ENCODE measurements around the gene NBAS.
"Not testable (repeated sequence)": the region's sequence is repeated elsewhere in the genome, so short reads cannot be mapped to it uniquely, and the experiment has no call there.

Gene NBAS

DNA sequence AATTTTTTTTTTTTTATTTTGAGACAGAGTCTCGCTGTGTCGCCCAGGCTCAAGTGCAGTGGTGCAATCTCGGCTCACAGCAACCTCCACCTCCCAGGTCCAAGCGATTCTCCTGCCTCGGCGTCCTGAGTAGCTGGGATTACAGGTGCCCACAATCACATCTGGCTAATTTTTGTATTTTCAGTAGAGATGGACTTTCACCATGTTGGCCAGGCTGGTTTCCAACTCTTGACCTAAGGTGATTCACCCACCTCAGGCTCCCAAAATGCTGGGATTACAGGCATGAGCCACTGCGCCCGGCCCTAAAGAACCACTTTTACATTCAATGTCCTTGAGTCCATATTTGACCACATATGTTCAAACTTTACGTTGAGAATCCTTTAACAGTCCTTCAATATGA, 156.6 kb downstream of the NBAS start:
- not testable (repeated sequence) for DNase-seq

DNA sequence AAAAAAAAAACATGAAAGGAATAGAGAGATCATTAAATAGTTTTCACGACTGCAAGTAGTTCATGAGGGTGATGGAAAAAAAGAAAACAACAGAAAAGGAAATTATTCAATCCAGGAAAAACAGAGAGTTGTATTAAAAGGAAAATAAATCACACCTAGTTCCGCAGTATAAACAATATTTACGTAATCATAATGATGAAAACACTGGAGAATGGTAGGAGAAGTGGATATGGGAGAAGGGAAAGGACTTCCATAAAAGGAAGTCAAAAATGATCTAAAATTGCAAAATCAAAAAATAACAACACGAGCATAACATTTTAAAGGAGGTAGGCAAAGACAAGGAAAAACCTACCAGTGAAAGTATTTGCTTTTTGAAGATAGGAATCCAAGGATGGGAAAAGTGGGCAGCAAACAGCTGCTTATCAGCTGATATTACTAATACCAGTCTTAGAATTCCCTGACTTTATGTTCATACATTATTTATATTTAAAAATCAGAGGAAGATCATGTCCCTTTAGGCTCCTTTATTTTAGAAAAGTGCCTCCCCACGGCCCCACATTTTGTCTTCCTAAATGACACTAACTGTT, 160.8 kb downstream of the NBAS start:
- DNase-seq: no peak

DNA sequence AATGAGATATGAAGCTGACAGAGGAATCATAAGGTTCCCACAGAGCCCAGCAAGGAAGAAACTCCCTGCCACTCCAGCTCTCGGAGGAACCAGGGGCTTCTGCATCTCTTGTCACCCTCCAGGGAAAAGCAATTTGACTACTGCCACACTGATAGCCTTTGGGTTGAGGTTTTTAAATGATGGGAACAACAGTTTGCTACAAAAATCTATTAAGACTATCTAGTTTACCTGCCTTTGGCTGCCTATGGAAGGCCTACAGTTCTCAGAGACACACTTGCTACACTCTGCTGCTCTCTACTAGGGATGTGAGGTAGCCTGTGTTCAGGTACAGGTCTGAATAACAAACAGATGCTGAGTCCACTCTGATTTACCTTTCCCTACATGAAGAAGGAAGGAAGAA, 161.9 kb downstream of the NBAS start:
- no peak for DNase-seq

DNA sequence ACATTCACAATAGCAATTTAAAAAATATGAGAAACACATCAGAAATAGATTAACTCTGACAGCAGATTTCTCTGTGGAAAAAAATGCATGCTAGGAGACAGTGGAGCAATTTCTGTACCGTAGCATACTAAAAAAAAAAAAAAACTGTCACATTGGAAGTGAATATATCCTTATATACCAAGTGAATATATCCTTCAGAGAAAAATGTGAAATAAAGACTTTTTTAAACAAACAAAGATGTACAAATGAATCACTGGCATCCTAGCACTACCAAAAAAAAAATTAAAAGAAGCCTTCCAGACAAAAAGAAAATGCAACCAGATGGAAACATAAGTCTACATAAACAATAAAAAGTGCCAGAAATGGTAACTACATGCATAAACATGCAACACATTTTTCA, 169.4 kb downstream of the NBAS start:
- DNase-seq: no peak

DNA sequence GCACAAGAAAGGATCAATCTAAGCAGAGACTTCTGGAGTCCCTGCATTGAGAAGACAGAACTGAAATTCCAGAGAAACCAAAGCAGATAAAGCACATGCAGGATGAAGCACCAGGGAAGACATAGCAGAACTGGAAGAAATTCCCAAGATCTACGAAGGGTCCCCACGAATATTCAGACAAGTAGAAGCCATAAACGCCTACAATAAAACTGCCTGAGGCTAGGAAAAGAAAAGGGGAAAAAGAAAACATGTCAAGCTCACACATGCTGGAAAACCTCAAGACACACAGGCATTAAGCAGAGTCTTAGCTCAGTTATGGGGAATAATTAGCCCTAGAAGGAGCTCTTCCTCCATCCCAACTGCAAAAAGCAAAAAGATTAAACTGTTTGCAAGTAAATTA, 171.2 kb downstream of the NBAS start:
- no peak for DNase-seq

DNA sequence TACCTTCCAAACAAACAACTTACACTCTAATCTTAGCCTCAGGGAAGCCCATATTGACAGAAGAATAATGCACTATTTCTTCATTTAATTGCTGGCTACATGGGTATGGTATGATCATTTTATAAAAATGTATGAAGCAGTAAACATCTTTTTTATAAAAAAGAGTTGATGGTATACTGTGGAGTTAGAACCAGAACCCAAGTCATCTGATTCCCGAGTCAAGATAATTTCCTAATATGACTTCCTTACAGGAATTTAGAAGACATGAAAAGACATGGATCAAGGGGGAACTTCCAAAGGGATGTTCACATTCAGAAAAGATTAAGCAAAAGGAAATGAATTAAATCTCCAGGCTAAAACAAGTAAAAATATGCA, 171.8 kb downstream of the NBAS start:
- no peak for DNase-seq

DNA sequence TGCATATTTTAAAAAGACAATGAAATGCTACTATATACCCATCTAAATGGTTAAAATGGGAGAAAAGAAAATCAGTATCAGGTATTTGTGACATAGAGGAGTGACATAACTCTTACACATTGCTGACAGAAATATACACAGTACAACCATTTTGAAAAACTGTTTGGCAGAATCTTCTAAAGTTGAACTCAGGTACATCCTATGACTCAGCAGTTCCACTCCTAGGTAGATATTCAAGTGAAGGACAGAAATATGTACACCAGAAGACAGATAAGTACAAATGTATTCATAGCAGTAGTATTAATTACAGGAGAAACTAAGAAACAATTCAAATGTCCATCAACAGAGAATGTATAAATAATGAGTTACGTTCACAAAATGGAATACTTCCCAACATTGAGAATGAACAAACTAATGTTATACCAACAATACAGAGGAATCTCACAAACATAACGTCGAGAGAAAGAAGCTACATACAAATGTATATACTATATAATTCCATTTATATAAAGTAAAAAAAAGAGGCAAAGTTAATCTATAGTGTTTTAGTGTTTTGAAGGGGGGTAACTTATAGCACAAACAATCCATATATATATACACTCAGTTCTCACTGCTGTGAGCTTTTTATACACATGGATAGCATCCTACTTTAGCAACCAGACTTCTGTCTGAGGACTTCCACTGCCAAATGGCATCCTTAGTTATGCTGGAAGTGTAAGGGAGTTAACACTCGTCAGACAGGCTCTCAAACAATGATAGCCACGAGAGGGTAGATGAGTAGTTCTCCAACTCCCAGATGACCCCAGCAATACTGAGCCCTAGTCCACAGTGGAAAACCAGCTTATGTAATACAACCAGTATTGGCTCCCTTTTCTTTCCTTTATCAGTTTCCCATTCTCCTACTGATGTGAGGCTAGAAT, 172.5 kb downstream of the NBAS start:
- no peak for DNase-seq

DNA sequence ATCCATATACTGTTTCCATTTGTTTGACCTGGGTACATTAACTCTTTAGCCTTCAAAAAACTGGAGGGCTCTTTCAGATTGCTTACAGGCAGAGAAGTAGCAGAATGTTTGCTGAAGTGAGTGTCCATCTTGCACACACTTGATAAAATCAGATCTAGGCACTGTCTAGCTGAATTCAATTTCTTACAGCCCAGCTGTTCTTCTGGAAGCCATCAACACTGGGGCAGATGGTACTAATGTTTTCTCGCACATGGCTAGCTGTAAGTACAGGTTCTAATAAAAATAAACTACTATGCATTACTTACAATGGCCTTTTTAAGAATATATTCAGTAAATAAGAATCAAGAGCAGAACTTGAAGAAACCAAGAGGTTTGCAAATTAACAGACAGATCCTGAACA, 175.9 kb downstream of the NBAS start:
- peak; percentile 74 to 91 for DNase-seq

DNA sequence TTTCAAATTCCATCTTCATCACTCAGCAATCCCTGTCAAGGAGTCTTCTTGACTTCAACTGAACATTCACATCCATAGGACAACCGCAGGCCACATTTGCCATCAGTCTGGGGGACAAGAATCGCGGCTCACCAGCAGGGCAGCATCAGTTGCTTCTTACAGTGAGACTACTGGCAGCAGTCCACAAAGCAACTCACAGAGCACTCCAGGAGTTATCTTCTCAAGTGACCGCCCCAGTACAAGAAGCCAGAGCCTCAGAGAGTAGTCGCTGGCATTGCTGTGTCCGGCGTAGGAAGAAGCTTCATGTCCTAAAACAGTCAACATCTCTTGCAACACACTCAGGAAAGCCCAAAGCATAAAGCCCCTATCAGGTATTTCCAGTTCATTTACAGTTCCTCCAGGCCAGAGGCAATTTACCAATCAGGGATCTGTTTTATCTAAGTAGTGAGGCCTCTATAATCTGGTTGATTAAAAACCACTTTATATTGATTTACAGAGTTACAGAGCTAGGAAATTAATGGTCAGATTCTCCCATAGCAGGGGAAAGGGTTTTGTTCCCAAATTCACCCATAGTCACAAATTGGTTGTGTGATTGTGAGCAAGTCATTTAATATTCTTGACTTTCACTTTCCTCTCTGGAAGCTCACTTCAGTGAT, 177.3 kb downstream of the NBAS start:
- DNase-seq: peak in 1 of 2 experiments; percentile 13

DNA sequence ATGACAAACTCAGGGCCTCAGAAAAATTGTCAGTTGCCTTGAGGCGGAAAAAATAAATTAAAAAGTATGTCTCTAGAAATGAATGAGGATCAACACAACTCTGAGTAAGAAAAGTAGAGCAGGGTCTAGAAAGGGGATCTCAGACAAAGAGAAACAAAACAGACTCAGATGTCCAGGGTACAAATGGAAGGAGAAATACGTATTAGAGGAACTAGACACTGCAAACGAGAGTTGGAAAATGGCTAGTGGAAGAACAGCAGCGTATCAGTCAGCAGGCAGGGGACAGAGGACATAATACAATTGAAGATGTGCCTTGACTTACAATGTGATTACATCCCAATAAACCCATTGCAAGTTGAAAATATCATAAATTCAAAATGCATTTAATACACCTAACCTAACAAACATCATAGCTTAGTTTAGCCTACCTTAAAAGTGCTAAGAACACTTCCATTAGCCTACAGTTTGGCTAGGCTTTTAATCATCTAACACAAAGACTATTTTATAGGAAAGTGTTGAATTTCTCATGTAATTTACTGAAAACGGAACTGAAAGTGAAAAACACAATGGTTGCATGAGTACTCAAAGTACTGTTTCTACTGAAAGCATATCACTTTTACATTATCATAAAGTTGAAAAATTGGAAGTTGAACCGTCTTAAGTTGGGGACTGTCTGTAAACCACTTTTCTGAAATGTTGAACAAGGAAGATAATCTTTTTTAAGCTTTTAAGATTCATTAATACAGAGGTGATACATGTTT, 182.8 kb downstream of the NBAS start:
- DNase-seq: no peak

DNA sequence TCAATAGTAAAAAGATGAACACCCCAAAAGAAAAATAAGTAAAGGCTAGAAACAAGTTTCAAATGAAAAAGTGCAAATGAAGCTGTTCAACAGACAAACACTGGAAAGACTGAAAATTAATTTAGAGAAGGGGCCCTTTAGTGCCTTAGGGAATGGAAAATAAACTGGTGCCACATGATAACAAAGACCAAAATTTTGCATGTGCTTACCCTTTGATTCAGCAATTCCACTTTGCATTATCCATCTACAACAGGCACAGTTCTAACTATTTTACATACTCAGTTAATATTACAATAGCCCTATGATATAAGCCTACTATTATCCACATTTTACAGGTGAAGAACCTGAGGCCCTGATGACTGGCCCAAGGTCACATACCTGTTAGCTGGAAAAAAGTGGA, 183.9 kb downstream of the NBAS start:
- no peak for DNase-seq

DNA sequence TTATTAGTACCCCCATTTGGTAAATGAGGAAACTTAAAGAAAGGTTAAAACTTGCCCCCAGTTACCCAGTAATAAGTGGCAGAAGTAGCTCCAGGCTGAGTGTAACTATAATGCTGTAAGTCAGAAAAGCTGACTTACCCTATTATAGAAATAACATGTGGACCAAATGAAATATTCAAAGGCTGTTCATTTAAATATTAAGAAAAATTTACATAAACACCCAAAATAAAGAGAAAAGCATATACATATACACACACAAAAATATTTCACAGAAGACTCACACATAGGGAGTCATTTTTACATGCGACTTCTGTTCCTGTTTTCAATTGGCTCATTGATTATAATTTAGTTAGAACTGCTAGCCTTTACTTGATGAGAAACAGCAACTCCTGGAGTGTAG, 189.1 kb downstream of the NBAS start:
- DNase-seq: no peak

DNA sequence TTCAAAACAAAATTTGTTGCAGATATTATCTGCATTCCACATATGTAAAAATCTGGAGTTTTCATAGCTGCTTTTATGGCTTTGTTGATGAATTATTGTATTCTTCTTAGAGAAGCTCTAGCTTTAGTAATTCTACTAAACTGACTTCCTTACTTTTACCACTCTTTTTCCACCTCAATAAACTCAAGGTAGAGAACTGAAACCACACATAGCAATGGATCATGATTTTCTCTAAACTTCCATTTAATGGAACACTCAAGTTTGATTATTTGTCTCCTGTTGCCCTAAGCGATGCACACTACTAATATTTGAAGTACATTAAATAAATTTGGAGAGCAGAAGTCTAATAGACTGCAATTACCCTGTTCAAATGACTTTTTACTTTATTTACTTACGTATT, 192.0 kb downstream of the NBAS start:
- no peak for DNase-seq

DNA sequence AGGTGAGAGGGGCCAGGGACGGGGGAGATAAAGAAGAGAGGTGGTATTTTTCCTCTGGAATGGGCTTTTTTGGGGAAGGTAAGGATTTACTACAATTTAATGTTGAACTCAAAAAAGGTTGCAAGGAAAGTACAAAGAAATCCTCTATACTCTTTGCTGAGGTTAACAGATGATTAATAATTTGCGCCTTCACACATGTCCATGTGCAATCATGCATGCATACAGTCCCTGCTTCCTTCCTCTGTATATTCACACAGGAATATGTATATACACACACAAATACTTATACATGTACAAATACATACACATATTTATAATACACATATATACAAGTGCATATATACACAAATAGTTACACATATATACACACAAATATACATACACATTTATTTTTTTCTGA, 193.4 kb downstream of the NBAS start:
- DNase-seq: no peak

DNA sequence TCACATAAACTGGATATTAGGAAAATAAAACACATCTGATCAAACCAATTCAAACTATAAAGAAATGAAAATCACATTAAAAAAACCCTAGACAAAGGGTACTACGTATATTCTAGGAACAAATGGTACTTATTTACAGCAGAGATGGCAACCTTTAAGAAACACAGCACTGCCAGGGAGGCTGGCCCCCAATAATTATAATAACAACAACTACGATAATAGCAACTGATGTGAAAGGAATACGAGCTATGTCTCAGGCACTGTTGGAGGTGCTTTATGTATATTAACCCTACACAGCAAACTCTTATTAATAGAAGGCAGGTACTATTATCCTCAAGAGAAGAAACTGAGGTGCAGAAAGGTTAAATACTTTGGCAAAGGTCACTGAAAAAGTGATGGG, 193.9 kb downstream of the NBAS start:
- DNase-seq: no peak

DNA sequence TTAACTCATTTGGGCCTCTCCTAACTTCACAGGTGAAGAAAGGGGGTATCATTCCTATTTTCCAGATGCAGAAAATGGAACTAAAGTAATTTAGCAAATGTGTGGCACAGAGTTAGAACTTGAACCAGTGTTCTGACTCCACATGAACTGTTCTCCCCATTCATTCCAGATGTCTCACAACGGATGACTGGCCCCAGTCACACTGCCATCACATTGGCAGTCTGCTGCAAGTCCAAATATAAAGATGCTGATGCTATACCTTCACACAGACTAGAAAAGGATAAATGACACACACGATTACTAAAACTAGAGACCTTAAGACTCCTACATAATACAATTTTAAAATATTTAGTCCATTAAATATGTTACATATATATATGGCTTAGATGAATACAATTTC, 195.7 kb downstream of the NBAS start:
- no peak for DNase-seq

DNA sequence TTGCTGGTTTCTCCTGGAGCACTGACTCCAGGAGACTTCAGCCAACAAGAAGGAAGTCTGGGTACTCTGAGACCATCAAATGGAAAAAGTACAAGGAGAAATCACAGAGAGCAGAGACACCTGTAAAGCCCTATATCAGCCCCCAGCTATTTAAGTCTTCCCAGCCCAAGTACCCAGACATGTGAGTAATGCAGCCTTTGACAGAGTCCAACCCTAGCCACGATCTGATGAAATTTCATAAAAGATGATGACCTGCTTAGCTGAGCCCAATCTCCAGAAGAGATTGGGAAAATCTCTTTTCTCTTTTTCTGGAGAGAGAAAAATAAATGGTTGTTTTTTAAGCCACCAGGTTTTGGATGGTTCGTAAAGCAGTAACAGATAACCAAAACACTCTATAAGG, 196.6 kb downstream of the NBAS start:
- no peak for DNase-seq

DNA sequence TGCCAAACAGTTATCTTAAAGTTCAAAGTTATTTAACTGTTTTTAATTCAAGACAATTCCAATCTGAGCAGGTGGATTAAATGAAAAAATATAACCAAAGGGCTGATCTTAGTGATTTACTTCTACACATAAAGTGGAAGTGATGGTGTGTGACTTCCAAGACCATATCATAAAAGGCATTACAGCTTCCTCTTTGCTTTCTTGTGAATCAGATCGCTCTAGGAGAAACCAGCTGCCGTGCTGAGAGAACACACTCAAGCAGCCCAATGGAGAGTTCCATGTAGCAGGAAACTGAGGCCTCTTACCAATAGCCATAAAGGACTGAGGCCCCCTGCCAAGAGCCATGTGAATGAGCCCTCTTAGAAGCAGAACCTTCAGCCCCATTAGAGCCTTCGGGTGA, 197.4 kb downstream of the NBAS start:
- no peak for DNase-seq

DNA sequence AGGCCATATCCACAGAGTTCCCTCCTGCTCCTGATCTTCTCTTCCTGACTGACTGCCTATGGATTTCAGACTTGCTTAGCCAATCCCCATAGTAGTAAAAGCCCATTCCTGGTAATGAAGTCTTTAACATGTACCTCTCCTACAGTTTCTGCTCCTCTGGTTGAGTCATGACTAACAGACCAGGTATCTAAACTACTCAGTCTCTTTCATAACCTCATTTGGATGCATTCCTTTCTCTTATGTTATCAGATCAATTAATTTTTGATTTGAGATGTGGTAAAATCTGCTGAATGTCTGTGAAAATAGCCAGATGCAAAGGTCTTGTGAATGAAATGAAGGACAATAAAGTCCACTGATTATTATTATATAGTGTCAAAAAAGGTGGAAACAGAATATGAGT, 198.0 kb downstream of the NBAS start:
- no peak for DNase-seq

DNA sequence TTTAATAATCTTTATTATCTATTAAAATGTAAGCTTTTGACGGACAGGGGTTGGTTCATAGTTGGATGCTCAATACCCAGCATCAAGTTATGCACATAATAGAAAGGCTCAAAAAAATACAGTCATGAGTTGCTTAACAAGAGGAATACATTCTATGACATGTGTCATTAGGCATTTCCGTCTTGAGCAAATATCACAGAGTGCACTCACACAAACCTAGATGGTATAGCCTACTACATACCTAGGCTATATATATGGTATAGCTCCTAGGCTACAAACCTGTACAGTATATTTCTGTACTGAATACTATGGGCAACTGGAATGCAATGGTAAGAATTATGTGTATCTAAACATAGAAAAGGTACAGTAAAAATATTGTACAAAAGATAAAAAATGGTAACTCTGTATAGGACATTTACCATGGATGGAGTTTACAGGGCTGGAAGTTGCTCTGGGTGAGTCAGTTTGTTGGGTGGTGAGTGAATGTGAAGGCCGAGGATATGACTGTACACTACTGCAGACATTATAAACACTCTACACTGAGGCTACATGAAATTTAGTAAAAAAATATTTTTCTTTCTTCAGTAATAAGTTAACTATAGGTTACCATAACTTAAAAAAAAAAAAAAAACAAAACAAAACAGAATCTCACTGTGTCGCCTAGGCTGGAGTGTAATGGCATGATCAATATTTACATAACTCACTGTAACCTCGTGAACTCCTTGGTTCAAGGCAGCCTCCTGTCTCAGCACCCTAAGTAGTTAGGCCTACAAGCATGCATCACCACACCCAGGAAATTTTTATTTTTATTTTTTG, 201.2 kb downstream of the NBAS start:
- DNase-seq: no peak

DNA sequence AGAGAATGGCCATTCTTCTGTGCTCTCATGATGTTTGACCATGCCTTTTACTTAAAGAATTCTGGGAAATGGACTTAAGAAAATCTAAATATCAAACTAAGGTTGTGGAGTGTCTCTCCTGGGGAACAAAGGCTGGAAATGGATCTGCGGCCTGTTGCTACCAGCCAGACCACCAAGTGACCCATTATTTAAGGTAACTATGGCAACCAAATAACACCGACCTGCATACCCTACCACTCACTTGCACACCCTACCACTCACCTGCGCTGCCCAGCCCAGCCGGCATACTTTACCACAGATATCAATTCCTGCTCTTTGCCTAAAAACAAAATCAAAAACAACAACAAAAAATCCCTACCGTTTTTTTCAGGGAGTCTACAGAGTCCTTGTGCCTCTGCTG, 203.2 kb downstream of the NBAS start:
- DNase-seq: no peak

DNA sequence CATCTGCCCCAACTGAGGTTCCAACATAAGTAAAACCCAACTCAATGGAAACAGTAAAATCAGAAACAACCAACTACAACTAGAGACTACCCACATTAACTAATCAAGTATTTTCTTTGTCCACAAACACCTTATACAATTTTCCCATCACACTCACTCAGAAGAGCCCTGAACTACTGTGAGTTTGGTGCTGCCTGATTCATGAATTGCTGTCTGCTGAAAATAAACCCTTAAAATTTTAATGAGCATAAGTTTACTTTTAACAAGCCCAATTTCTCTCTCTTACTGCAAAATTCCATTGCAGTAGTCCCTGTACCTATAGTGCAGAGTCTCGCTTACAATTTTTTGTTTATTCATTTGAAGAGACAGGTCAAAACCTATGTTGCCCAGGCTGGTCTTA, 203.9 kb downstream of the NBAS start:
- DNase-seq: no peak

DNA sequence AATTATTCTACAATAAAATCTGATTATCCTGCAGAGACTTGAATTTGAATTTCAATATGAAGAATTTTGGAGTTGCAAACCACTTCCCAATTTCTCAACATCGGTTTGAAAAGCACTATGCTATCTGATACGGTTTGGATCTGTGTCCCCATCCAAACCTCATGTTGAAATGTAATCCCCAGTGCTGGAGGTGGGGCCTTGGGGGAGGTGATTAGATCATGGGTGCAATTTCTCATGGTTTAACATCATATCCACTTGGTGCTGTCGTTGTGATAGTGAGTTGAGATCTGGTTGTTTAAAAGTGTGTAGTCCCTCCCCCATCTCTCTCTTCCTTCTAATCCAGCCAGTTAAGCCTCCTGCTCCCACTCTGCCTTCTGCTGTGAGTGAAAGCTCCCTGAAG, 205.7 kb downstream of the NBAS start:
- DNase-seq: peak; percentile 31 to 34

All from NCI-H524 (cell line).